Mesenchymal stem cell (in vitro differentiated cells and primary cell): ENCODE data around the gene OCSTAMP.

ENCODE experiments used
- DNase-seq: peaks from one replicate; pipeline ENCODE4 v3.0.0-alpha.2; 2013
- H2AFZ ChIP-seq: one replicate; pipeline ENCODE4 v1.6.1; 2013; ENCODE audit warnings: low read depth, mild to moderate bottlenecking, control low read depth, inconsistent platforms, low read length, moderate library complexity
- H2AK5ac ChIP-seq: 2 replicates; pipeline ENCODE4 v1.6.1; 2013; ENCODE audit warnings: low read length, moderate library complexity, mild to moderate bottlenecking, inconsistent platforms; ENCODE audit not compliant: severe bottlenecking
- H2BK120ac ChIP-seq: one replicate; pipeline ENCODE4 v1.6.1; 2013; ENCODE audit warnings: low read depth, mild to moderate bottlenecking, inconsistent platforms, low read length, moderate library complexity
- H2BK12ac ChIP-seq, 2 experiments: one replicate each; pipeline ENCODE4 v1.6.1; 2013; ENCODE audit warnings: inconsistent platforms in 2 of 2, low read length in 2 of 2, mild to moderate bottlenecking in 2 of 2, moderate library complexity in 2 of 2, control low read depth in 1 of 2
- H2BK15ac ChIP-seq: one replicate; pipeline ENCODE4 v1.6.1; 2013; ENCODE audit warnings: mild to moderate bottlenecking, low read depth, inconsistent platforms; ENCODE audit not compliant: poor library complexity, severe bottlenecking
- H2BK5ac ChIP-seq: 2 replicates; pipeline ENCODE4 v1.6.1; 2013; ENCODE audit warnings: low read depth, mild to moderate bottlenecking, low read length, control low read depth, inconsistent platforms; ENCODE audit not compliant: poor library complexity, severe bottlenecking
- H3K14ac ChIP-seq, 2 experiments: one replicate each; pipeline ENCODE4 v1.6.1; 2013; ENCODE audit warnings: inconsistent platforms in 2 of 2, low read length in 2 of 2, control low read depth in 1 of 2, mild to moderate bottlenecking in 1 of 2, moderate library complexity in 1 of 2
- H3K18ac ChIP-seq, 2 experiments: one replicate each; pipeline ENCODE4 v1.6.1; 2013; ENCODE audit warnings: inconsistent platforms in 2 of 2, low read length in 2 of 2, control low read depth in 1 of 2, low read depth in 1 of 2, mild to moderate bottlenecking in 1 of 2
- H3K23ac ChIP-seq, 2 experiments: one replicate each; pipeline ENCODE4 v1.6.1; 2013; ENCODE audit warnings: inconsistent platforms in 2 of 2, low read length in 2 of 2, mild to moderate bottlenecking in 2 of 2, moderate library complexity in 2 of 2, control low read depth in 1 of 2
- H3K27ac ChIP-seq: 2 replicates; pipeline ENCODE4 v1.5.1; 2013; ENCODE audit warnings: mild to moderate bottlenecking, moderate library complexity, low read length, control low read depth, inconsistent platforms; ENCODE audit not compliant: poor library complexity, severe bottlenecking
- H3K27me3 ChIP-seq, 2 experiments: 2 replicates each; pipeline versions ENCODE4 v1.6.1 to v1.7.0; 2013; ENCODE audit warnings: low read length in 2 of 2, mild to moderate bottlenecking in 2 of 2, moderate library complexity in 2 of 2, control low read depth in 1 of 2, inconsistent platforms in 1 of 2; ENCODE audit not compliant: control insufficient read depth in 1 of 2, insufficient read depth in 1 of 2
- H3K36me3 ChIP-seq, 2 experiments: 2 replicates each; pipeline versions ENCODE4 v1.6.1 to v1.7.0; 2013; ENCODE audit warnings: low read length in 2 of 2, control low read depth in 1 of 2, inconsistent platforms in 1 of 2, low read depth in 1 of 2, mild to moderate bottlenecking in 1 of 2; ENCODE audit not compliant: insufficient read depth in 2 of 2, control insufficient read depth in 1 of 2
- H3K4ac ChIP-seq, 2 experiments: one replicate each; pipeline ENCODE4 v1.6.1; 2013; ENCODE audit warnings: inconsistent platforms in 2 of 2, low read length in 2 of 2, mild to moderate bottlenecking in 2 of 2, moderate library complexity in 2 of 2, control low read depth in 1 of 2, low read depth in 1 of 2
- H3K4me1 ChIP-seq: 2 replicates; pipeline ENCODE4 v1.6.1; 2013; ENCODE audit warnings: low read depth, low read length, control low read depth; ENCODE audit not compliant: control insufficient read depth, insufficient read depth
- H3K4me2 ChIP-seq: 2 replicates; pipeline ENCODE4 v1.6.1; 2013; ENCODE audit warnings: low read length, mild to moderate bottlenecking, inconsistent platforms; ENCODE audit not compliant: poor library complexity, severe bottlenecking
- H3K4me3 ChIP-seq, 2 experiments: 2 replicates each; pipeline versions ENCODE4 v1.5.1 to v1.7.0; 2013; ENCODE audit warnings: low read length in 2 of 2, mild to moderate bottlenecking in 2 of 2, control low read depth in 1 of 2, low read depth in 1 of 2; ENCODE audit not compliant: insufficient read depth in 1 of 2
- H3K79me1 ChIP-seq: replicated peaks from 2 replicates; pipeline ENCODE4 v1.6.1; 2013; ENCODE audit warnings: mild to moderate bottlenecking, control low read depth, low read length, inconsistent platforms; ENCODE audit not compliant: poor library complexity, severe bottlenecking
- H3K9ac ChIP-seq: 2 replicates; pipeline ENCODE4 v1.7.0; 2013; ENCODE audit warnings: mild to moderate bottlenecking, low read length, moderate library complexity
- H3K9me3 ChIP-seq: 2 replicates; pipeline ENCODE4 v1.7.0; 2013; ENCODE audit warnings: mild to moderate bottlenecking, low read length; ENCODE audit not compliant: control insufficient read depth
- H4K8ac ChIP-seq: one replicate; pipeline ENCODE4 v1.6.1; 2013; ENCODE audit warnings: inconsistent platforms, mild to moderate bottlenecking, low read length, moderate library complexity
- H4K91ac ChIP-seq: one replicate; pipeline ENCODE4 v1.6.1; 2013; ENCODE audit warnings: mild to moderate bottlenecking, low read length, inconsistent platforms
- WGBS: methylation state at CpG from one replicate; pipeline ENCODE4 v1.1.7; 2013; ENCODE audit warnings: mixed read lengths; 5-methylcytosine and 5-hydroxymethylcytosine counted together

OCSTAMP gene

DNA sequence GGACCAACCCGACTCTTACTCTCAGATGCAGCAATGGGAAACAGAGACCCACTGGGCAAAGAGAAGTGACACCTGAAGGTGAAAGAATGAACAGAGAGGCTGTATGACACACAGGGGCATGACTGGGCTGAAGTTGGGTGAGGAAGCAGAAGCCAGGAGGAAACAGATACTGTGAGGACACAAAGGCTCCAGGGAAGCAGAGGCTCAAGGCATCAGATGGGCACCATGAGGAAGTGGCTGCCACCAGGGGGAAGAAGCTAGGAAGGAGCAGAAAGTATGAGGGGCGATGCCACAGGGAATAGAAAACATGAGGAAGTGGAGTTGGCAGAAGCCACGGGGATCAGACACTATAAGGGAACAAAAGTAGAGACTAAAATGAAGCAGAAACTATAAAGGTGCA is 30.9 kb upstream of the OCSTAMP start:
- Histone ChIP-seq H3K4me1 (no peaks in the 10 kb centered on the region), H3K23ac (no peak overlapping the region), H3K9me3 (no peaks in the 10 kb centered on the region), H3K9ac (no peak overlapping the region), H3K36me3 (no peaks in the 10 kb centered on the region), H3K4ac (no peak overlapping the region), H3K79me1 (no peaks in the 10 kb centered on the region), H3K27me3 (no peaks in the 10 kb centered on the region), H2BK12ac (no peak overlapping the region), H3K4me2 (no peak overlapping the region), H3K18ac (no peak overlapping the region), H3K4me3 (no peak overlapping the region), H2BK15ac (no peak overlapping the region), H2BK120ac (no peak overlapping the region), H3K14ac (no peak overlapping the region), H2AK5ac (no peak overlapping the region), H4K8ac (no peak overlapping the region), H2AFZ (no peak overlapping the region), H4K91ac (no peak overlapping the region), H2BK5ac (no peak overlapping the region), H3K27ac (no peak overlapping the region)
- no peak for DNase-seq
- WGBS: 85% methylated on average over 3 of the region's 3 CpGs

DNA sequence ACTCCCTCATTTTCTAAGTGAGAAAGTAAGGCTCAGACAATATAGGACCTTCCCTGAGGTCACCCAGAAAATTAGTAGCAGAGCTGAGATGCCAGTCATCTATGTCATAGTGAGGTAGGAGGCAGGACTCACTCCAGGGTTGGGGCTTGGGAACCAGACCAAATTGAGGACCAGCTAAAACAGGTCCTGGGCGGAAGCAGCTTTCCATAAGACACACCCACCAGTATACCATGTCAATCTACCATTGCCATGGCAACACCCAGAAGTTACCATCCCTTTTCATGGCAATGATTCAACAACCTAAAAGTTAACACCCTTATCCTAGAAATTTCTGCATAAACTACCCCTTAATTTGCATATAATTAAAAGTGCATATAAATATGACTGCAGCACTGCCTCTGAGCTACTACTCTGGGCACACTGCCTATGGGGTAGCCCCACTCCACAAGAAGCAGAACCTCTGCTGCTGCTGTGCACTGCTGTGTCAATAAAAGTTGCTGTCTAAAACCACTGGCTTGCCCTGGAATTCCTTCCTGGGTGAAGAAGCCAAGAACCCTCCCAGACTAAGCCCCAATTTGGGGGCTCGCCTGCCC is 30.3 kb upstream of the OCSTAMP start:
- Histone ChIP-seq H3K9ac (no peak overlapping the region), H3K14ac (no peak overlapping the region), H3K4ac (no peak overlapping the region), H3K23ac (no peak overlapping the region), H2AFZ (no peak overlapping the region), H2BK5ac (no peak overlapping the region), H3K4me1 (no peaks in the 10 kb centered on the region), H3K27me3 (no peaks in the 10 kb centered on the region), H2BK12ac (no peak overlapping the region), H3K4me3 (no peak overlapping the region), H4K91ac (no peak overlapping the region), H2BK120ac (no peak overlapping the region), H3K18ac (no peak overlapping the region), H3K79me1 (no peaks in the 10 kb centered on the region), H4K8ac (no peak overlapping the region), H3K27ac (no peak overlapping the region), H2BK15ac (no peak overlapping the region), H2AK5ac (no peak overlapping the region), H3K4me2 (no peak overlapping the region), H3K36me3 (no peaks in the 10 kb centered on the region), H3K9me3 (no peaks in the 10 kb centered on the region)
- WGBS: 93% methylated on average over 2 of the region's 2 CpGs
- no peak for DNase-seq

DNA sequence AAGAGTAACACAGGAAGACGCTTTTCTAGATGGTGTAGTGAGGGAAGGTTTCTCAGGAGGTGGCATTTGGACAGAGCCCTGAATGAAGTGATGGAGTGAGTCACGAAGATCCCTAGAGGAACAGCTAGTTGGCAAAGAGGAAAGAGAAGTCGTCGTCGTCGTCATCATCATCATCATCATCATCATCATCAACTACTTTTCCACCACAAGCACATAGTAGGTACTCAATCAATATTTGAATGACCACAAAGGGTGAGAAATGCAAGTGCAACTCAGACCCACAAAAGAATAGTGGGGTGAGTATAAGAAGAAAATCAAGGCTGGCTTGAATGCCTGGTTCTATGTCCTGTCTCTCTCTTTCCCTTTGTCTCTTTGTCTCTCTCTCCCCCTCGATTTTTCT is 28.3 kb upstream of the OCSTAMP start:
- Histone ChIP-seq H2BK15ac (no peak overlapping the region), H3K23ac (no peak overlapping the region), H3K4me1 (no peaks in the 10 kb centered on the region), H3K4ac (no peak overlapping the region), H4K91ac (no peak overlapping the region), H3K36me3 (no peaks in the 10 kb centered on the region), H3K9ac (no peak overlapping the region), H3K4me3 (no peak overlapping the region), H3K18ac (no peak overlapping the region), H3K27me3 (no peaks in the 10 kb centered on the region), H2AK5ac (no peak overlapping the region), H3K9me3 (no peaks in the 10 kb centered on the region), H3K14ac (no peak overlapping the region), H2BK120ac (no peak overlapping the region), H3K27ac (no peak overlapping the region), H4K8ac (no peak overlapping the region), H2AFZ (no peak overlapping the region), H3K4me2 (no peak overlapping the region), H3K79me1 (no peaks in the 10 kb centered on the region), H2BK5ac (no peak overlapping the region), H2BK12ac (no peak overlapping the region)
- no peak for DNase-seq
- 55% methylated on average over 2 of the region's 7 CpGs for WGBS

- H3K9me3 ChIP-seq: no peaks in the 10 kb centered on the region
Observed at GRCh38 chr20:46576774-46577395, 26.4 kb upstream of the OCSTAMP start.

More at GRCh38 chr20:46576774-46577395, 26.4 kb upstream of the OCSTAMP start:
- no peak overlapping the region for H2BK12ac ChIP-seq
- H3K4me2 ChIP-seq: no peak overlapping the region
- no peak overlapping the region for H2BK15ac ChIP-seq
- H3K36me3 ChIP-seq: no peaks in the 10 kb centered on the region
- H2AK5ac ChIP-seq: no peak overlapping the region
- H3K9ac ChIP-seq: no peak overlapping the region
- DNase-seq: no peak
- no peak overlapping the region for H2AFZ ChIP-seq
- no peaks in the 10 kb centered on the region for H3K27me3 ChIP-seq
- H4K91ac ChIP-seq: no peak overlapping the region
- H2BK5ac ChIP-seq: no peak overlapping the region
- H3K4me1 ChIP-seq: no peaks in the 10 kb centered on the region
- no peak overlapping the region for H4K8ac ChIP-seq
- H3K79me1 ChIP-seq: no peaks in the 10 kb centered on the region
- no peak overlapping the region for H3K27ac ChIP-seq
- H3K23ac ChIP-seq: no peak overlapping the region
- no peak overlapping the region for H2BK120ac ChIP-seq
- H3K4ac ChIP-seq: no peak overlapping the region
- no peak overlapping the region for H3K18ac ChIP-seq
- H3K14ac ChIP-seq: no peak overlapping the region
- no peak overlapping the region for H3K4me3 ChIP-seq
- WGBS: 83% methylated on average over 5 of the region's 6 CpGs
